Measurements from ENCODE around the gene PPP2R1B.

GRCh38 chr11:111729831-111730311 is 36.3 kb downstream of the PPP2R1B start:
- TF ChIP-seq RAD21 (conservative IDR thresholded peaks at IDR 0.05) (no peak), EZH2 (IDR thresholded peaks at IDR 0.05; ENCODE audit: borderline replicate concordance, insufficient read depth, low read length, poor library complexity, severe bottlenecking) (no peak), CTCF (IDR thresholded peaks at IDR 0.05; ENCODE audit: poor library complexity, severe bottlenecking) (no peak), EP300 (conservative IDR thresholded peaks at IDR 0.05; ENCODE audit: poor library complexity, severe bottlenecking) (no peak), POLR2AphosphoS5 (IDR thresholded peaks at IDR 0.05) (no peak), MXI1 (conservative IDR thresholded peaks at IDR 0.05; ENCODE audit: poor library complexity, severe bottlenecking) (no peak), TAF1 (IDR thresholded peaks at IDR 0.05; ENCODE audit: low read depth) (no peak)
- TF ChIP-seq, protein P1, sequence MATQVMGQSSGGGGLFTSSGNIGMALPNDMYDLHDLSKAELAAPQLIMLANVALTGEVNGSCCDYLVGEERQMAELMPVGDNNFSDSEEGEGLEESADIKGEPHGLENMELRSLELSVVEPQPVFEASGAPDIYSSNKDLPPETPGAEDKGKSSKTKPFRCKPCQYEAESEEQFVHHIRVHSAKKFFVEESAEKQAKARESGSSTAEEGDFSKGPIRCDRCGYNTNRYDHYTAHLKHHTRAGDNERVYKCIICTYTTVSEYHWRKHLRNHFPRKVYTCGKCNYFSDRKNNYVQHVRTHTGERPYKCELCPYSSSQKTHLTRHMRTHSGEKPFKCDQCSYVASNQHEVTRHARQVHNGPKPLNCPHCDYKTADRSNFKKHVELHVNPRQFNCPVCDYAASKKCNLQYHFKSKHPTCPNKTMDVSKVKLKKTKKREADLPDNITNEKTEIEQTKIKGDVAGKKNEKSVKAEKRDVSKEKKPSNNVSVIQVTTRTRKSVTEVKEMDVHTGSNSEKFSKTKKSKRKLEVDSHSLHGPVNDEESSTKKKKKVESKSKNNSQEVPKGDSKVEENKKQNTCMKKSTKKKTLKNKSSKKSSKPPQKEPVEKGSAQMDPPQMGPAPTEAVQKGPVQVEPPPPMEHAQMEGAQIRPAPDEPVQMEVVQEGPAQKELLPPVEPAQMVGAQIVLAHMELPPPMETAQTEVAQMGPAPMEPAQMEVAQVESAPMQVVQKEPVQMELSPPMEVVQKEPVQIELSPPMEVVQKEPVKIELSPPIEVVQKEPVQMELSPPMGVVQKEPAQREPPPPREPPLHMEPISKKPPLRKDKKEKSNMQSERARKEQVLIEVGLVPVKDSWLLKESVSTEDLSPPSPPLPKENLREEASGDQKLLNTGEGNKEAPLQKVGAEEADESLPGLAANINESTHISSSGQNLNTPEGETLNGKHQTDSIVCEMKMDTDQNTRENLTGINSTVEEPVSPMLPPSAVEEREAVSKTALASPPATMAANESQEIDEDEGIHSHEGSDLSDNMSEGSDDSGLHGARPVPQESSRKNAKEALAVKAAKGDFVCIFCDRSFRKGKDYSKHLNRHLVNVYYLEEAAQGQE (IDR thresholded peaks at IDR 0.05; ENCODE audit: borderline replicate concordance): no peak

Data from neural cell (in vitro differentiated cells).